IgD-negative memory B cell (primary cell): ENCODE data around the gene ACTN1. TPM values are rescaled to one million over a fixed set of nuclear protein-coding genes. Genes with fewer than 3 reads are reported as not detected.

Experiments
- H3K27ac Mint-ChIP-seq, 3 donors: one replicate each; pipeline ENCODE4 v1.8.0; 2020 to 2022; ENCODE audit warnings: mild to moderate bottlenecking in 3 of 3, mixed read lengths in 3 of 3, moderate library complexity in 1 of 3
- H3K27me3 Mint-ChIP-seq: one replicate; pipeline ENCODE4 v1.8.0; 2021; ENCODE audit warnings: mixed read lengths
- H3K36me3 Mint-ChIP-seq: one replicate; pipeline ENCODE4 v1.8.0; 2020; ENCODE audit warnings: mild to moderate bottlenecking, mixed read lengths
- H3K4me1 Mint-ChIP-seq, 3 donors: one replicate each; pipeline ENCODE4 v1.8.0; 2020 to 2022; ENCODE audit warnings: mixed read lengths in 3 of 3, mild to moderate bottlenecking in 1 of 3
- H3K4me3 Mint-ChIP-seq, 4 donors: one replicate each; pipeline ENCODE4 v1.8.0; 2020 to 2022; ENCODE audit warnings: mild to moderate bottlenecking in 4 of 4, mixed read lengths in 4 of 4, moderate library complexity in 3 of 4
- H3K9me3 Mint-ChIP-seq, 3 donors: one replicate each; pipeline ENCODE4 v1.8.0; 2020 to 2021; ENCODE audit warnings: mixed read lengths in 3 of 3, mild to moderate bottlenecking in 1 of 3
- polyA plus RNA-seq: library from polyadenylated mRNA; unstranded; fragments of 300-500 nt; fragmentation: Illumina TruSeq; gene quantifications from one replicate; pipeline ENCODE4 v1.2.3, GENCODE V29; 2021

ACTN1 gene
- polyA plus RNA-seq, 1 donor from 2014 or later, result 4.2 TPM

DNA sequence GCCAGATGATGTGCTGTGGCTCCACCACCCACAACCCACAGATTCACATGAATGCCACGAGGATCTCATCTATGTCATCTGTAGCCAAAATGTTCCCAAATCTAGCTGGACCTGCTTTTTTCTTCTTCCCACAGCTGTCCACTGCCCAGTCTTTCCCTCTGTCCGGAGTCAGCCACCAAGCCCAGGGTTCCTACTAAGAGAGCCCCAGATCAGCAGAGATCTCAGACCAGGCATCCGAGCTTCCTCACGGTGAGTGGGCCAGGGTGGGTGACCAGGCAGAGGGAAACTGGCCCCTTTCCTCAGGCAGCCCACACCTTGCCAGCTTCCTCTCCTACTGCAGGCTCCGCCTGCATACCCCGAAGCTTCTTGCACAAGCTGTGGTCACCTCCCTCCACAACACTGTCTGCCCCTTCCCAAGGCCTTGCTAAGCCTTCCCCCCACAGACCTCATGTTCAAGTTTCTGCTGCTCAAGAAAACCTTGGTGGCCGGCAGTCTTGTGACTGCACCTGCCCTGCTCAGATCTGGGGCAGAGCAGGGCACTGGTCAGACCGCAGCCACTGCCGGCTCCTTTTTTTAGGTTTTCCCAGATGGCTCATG is 81.4 kb downstream of the ACTN1 start:
- H3K4me3 Mint-ChIP-seq, result no peak overlapping the region
- no peak overlapping the region for H3K27ac Mint-ChIP-seq
- no peaks in the 10 kb centered on the region for H3K4me1 Mint-ChIP-seq
- H3K36me3 Mint-ChIP-seq, result peaks cover 5% of the 10 kb centered on the region
- peaks cover 0 to 4% (median 0%) of the 10 kb centered on the region in 3 donors for H3K9me3 Mint-ChIP-seq
- peaks cover 20% of the 10 kb centered on the region for H3K27me3 Mint-ChIP-seq

DNA sequence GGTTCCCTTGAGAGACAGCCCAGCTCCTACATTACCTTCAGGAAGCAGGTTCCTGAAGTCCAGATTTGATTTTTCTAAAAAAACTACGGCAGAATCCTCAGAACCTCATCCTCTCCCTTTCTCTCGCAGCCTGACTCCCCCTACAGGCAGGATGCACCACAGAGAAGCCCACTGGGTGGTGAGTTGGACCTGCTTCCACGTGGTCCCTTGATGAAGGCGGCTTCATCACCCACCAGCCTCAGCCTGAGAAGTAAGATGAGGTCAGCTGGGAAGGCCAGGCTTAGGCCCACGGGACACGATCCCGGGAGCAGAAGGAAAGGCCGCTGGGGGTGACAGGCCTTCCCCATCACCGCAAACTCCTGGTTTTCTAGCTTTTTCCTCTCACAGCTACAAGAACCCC is 83.0 kb downstream of the ACTN1 start:
- Mint-ChIP-seq H3K36me3 (peaks cover 5% of the 10 kb centered on the region), H3K27me3 (peaks cover 17% of the 10 kb centered on the region), H3K4me1 (no peaks in the 10 kb centered on the region), H3K27ac (no peak overlapping the region), H3K4me3 (no peak overlapping the region), H3K9me3 (peaks cover 0 to 4% (median 0%) of the 10 kb centered on the region in 3 donors)

DNA sequence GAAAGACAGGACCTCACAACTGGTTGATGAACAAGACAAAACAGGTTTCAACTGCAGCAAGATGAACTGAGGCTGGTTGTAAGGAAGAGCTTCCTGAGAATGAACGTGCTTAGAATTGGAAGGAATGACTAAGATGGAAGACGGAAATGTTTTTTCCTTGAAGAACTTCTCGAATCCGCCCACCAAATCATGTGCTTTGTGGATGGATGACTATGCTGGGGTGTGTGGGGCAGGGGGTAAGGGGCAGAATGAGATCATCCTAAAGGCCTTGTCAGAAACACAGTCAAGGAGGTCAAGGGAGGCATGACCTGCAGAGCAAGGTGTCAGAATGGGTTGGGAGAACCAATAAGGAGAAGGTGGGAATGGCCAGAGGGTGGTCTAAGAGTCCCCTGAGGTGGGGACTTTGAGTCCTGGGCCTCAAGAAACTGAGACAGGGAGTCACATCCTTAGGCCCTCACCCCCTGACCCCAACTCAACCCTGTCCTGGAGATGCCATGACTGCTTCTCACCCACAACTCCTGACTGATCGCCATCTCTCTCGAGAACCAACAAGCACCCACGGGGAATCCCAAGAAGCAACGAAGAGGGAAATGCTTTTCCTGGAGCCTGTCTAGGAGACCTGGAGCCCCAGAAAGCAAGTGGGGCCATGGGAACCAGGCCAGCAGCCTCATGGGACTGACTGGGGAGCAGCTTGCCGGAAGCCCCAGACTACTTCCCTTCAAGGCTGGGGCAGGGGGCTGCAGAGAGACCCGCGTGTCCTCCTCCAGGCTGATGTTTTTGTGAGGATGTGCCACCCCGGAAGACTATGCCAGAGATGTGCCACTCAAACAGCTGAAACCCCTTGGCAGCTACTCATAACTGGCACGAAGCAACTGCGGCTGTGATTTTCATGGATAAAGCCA is 84.0 kb downstream of the ACTN1 start:
- Mint-ChIP-seq H3K9me3 (no peaks in the 10 kb centered on the region), H3K36me3 (peaks cover 3% of the 10 kb centered on the region), H3K4me3 (no peak overlapping the region), H3K27me3 (peaks cover 13% of the 10 kb centered on the region), H3K27ac (peak overlapping the region in 1 of 3 donors; percentile 19), H3K4me1 (no peaks in the 10 kb centered on the region)

DNA sequence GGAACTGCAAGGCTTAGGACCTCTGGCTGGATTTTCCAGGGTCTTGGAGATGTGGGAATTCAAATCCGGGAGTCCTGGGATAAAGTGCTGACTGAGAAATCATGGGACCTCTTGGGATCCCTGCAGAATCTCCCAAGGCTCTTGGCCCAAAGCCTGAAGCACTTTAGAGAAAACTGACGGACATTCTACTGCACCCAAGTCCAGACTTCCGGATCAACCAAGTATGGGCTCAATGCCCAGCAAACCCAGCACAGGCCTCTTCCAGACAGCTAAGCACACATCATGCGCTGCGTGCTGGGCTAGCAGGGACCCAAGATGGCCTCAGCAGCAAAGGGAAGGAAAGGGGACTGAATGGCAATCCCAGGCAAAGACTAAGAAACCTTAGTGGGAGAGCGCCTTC is 85.0 kb downstream of the ACTN1 start:
- Mint-ChIP-seq H3K4me1 (no peaks in the 10 kb centered on the region), H3K27me3 (peaks cover 13% of the 10 kb centered on the region), H3K36me3 (peaks cover 3% of the 10 kb centered on the region), H3K4me3 (no peak overlapping the region), H3K27ac (no peak overlapping the region), H3K9me3 (no peaks in the 10 kb centered on the region)

DNA sequence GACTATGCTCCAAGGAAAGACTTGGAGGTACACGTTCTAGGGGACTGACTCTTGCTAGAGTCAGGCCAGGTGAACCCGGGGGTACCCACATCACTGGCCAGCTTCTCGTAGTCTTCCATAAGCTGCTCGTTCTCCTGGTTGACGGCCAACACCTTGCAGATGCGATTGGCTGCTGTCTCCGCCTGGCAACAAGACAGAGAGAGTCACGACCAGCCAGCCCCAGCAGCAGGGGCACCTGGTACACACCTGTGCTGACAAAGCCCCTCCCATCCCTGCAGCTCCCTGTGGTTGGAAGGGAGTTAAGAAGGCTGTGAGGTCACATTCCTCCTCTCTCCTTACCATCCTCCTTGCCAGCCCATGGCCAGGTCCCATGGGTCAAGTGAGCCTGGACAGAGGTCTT is 85.5 kb downstream of the ACTN1 start:
- Mint-ChIP-seq H3K36me3 (peaks cover 3% of the 10 kb centered on the region), H3K4me1 (no peaks in the 10 kb centered on the region), H3K27me3 (peaks cover 12% of the 10 kb centered on the region), H3K9me3 (no peaks in the 10 kb centered on the region), H3K4me3 (no peak overlapping the region), H3K27ac (no peak overlapping the region)

DNA sequence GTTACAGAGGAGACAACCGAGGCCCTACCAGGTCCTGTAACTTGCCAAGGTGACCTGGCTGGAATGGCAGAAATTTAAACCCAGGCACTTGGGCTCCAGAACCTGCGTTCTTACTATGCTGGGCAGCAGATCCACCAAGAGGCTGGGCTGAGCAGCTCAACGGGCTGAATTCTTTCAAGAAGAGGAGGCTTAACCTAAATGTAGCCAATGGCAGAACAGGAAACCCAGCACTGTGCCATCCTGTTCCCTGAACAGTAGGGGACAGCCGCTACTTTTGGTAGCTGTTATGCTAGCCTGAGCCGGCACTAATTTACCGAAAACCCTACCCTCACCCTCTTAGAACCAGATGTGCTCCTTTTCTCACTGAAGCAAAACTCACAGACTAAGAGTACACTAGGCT is 86.1 kb downstream of the ACTN1 start:
- peaks cover 6% of the 10 kb centered on the region for H3K27me3 Mint-ChIP-seq
- no peak overlapping the region for H3K4me3 Mint-ChIP-seq
- H3K9me3 Mint-ChIP-seq, result no peaks in the 10 kb centered on the region
- H3K27ac Mint-ChIP-seq, result peak overlapping the region in 1 of 3 donors; percentile 57
- H3K36me3 Mint-ChIP-seq, result no peaks in the 10 kb centered on the region
- no peaks in the 10 kb centered on the region for H3K4me1 Mint-ChIP-seq

DNA sequence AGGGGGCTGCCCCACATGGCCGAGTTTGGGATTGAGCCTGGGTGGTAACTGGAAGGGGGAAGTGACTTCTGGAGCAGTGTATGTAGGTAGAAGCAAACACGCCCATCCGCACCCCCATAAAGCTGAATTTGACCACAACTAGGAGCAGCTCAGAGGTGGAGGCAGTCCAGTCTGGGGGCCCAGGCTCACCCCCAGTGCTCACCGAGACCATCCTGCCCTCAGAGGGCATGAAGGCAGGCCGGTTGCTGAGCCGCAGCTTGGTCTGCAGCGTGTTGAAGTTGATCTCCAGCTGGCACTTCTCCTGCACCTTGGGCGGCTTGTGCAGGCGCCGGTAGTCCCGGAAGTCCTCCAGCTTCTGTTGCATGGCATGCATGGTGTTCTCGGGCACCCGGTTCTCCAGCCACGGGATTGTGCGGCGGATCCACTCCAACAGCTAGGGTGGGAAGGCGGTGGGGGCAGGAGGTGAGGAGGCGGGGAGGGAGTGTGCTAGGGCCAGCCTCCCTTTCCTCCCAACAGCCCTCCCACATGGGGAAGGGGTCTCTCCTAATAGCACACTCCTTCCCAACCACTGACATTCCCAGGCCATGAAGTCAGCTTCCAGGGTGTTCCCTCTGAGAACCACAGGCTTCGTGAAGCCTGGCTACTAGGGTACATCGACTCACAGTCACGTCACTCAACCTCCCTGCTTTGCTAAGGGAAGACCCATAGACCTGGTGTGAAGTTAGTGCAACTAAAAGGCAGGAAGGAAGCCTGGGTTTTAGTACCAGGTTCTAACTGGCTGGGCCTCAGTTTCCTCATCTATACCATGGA is 87.0 kb downstream of the ACTN1 start:
- Mint-ChIP-seq H3K9me3 (no peaks in the 10 kb centered on the region), H3K4me3 (no peak overlapping the region), H3K4me1 (no peaks in the 10 kb centered on the region), H3K27ac (no peak overlapping the region), H3K36me3 (no peaks in the 10 kb centered on the region), H3K27me3 (peaks cover 1% of the 10 kb centered on the region)

DNA sequence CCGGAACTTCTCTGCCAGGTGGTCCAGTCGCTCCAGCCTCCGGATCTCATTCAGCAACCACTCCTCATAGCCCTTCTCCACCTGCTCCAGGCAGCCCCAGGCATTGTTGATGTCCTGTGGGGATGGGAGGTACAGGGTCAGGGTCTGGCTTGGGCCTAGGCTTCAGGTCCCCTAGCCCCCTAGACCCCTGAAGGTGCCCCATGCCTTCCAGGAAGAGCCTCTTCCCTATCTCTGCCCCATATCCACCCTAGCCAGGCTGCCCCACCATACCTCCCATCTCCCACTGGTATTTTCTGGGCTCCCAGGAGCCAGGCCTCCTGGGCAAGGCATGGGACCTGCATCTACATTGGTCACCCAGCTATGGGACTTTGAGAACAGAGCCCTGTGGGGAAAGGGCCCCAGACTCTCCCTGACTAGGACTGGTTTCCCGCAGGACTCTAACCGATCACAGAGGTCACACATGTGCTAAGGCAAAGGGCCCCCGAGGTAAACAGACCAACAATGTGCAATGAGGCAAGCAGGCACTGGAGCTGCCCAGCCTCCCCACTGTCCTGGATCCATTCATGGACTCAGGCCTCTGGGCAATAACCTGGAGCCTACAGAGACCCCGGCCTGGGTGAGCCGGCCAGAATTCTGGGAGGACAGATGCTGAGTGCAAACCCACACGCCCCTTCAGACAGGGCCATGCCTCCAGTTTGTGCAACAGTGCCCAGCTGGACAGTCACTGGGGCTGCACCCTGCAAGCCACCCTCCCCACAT is 88.8 kb downstream of the ACTN1 start:
- no peaks in the 10 kb centered on the region for H3K9me3 Mint-ChIP-seq
- H3K27ac Mint-ChIP-seq, result peak overlapping the region in 1 of 3 donors; percentile 45
- no peaks in the 10 kb centered on the region for H3K4me1 Mint-ChIP-seq
- no peaks in the 10 kb centered on the region for H3K36me3 Mint-ChIP-seq
- H3K27me3 Mint-ChIP-seq, result peaks cover 1% of the 10 kb centered on the region
- peak overlapping the region in 1 of 4 donors; percentile 51 for H3K4me3 Mint-ChIP-seq

DNA sequence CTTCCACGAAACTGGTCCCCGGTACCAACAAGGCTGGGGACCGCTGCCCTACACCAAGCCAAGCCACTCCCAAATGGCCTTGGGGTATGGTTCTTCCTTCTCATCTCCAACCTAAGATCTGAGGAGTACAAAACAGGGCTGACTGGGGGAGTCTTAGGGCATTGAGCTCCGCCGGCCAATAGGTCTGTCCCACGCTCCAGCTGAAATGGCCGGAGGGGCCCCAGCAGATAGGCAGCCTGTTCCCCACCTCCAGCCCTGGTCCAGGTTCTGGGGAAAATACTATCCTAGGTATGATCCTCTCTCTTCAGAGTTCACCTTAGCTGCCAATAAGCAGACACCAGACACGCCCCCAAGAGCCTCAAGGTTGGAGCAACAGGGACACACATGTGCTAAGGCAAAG is 90.2 kb downstream of the ACTN1 start:
- H3K27ac Mint-ChIP-seq, result no peak overlapping the region
- no peak overlapping the region for H3K4me3 Mint-ChIP-seq
- H3K27me3 Mint-ChIP-seq, result no peaks in the 10 kb centered on the region
- H3K9me3 Mint-ChIP-seq, result peaks cover 0 to 1% (median 0%) of the 10 kb centered on the region in 3 donors
- no peaks in the 10 kb centered on the region for H3K4me1 Mint-ChIP-seq
- no peaks in the 10 kb centered on the region for H3K36me3 Mint-ChIP-seq

DNA sequence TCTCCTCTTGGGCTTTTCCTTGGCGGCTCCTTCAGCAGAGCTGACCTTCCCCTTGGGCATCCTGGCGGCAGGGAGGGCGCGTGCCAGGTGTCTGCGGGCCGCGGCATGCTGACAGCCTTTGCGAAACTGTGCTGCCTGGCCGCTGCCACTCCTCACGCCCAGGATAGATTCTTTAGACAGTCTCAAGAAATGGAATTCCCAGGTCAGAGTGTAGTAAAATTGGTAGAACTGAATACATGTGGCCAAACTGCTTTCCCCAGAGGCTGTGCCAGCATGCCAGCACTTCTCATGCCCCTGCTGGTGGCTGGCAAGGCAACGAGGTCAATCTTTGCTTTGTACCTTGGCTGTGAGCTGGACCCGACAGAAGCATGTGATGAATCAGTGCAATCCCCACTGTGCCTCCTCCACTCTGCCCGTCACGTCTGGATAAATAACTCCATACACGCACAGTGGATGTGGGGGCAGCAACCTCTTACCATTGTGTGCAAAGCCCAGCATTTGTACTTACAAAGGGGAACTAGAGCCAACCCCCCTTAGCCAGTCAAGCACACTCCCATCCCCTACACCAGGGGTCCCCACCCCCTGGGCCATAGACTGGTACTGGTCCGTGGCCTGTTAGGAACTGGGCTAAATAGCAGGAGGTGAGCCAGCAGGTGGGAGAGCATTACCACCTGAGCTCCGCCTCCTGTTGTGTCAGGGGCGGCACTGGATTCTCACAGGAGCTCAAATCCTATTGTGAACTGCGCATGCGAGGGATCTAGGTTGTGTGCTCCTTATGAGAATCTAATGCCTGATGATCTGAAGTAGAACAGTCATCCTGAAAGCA is 90.9 kb downstream of the ACTN1 start:
- no peaks in the 10 kb centered on the region for H3K36me3 Mint-ChIP-seq
- no peak overlapping the region for H3K27ac Mint-ChIP-seq
- peaks cover 0 to 1% (median 0%) of the 10 kb centered on the region in 3 donors for H3K9me3 Mint-ChIP-seq
- no peaks in the 10 kb centered on the region for H3K4me1 Mint-ChIP-seq
- no peaks in the 10 kb centered on the region for H3K27me3 Mint-ChIP-seq
- H3K4me3 Mint-ChIP-seq, result no peak overlapping the region

DNA sequence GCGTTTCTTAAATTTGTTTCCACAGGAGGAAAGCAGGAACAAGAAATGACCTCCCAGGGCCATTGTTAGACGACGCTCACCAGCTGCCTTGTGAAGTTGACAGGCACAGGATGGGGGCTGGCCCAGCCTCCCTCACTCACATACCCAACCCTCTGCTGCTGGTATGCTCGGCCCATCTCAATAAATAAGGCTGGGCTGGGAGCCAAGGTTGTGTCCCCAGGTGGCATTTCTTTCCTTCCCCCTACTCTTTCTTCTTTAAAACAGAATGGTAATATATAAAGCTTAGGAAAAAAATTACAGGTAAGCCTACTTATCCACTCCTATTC is 93.0 kb downstream of the ACTN1 start:
- Mint-ChIP-seq H3K4me3 (no peak overlapping the region), H3K27ac (no peak overlapping the region), H3K9me3 (peaks cover 0 to 1% (median 0%) of the 10 kb centered on the region in 3 donors), H3K4me1 (no peaks in the 10 kb centered on the region), H3K27me3 (no peaks in the 10 kb centered on the region), H3K36me3 (no peaks in the 10 kb centered on the region)

DNA sequence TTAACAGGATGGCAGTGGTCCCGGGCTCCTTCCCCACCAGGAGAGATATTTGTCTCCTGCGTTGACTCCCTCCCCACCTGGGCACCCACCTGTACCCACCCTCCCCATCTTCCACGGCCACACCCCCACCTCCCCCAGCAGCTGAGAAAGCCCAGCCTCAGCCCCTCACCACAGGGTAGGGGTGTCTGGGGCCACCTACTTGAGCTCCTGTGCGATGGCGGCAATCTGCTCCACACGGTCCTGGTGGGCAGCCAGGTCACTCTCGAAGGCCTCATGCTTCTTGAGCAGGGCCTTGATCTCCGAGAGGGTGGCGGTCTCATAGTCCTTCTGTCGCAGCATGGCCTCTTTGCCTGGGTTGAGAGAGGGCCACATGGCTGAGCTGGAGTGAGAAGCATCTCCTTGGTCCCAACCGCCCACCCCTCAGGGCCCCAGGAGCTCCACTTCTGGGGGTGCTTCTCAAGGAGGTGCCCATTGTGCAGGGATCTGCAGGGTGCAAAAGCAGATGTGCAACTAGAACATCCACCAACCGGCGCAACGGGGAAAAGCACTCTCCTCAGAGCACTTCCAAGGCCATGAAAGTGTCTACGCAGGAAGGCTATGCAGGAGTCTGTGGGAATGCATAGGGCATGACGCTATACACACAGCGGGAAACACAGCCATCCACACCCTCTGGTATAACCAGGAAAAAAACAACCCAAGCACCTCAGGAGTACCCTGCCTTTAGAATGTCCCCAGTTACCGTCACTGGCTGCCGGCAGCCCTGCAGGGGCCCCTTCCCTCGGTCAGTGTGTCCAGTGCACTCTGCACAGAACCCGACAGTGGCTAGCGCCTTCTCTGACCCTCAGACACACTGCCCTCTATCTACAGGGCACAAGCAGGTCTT is 93.6 kb downstream of the ACTN1 start:
- Mint-ChIP-seq H3K27ac (no peak overlapping the region), H3K36me3 (no peaks in the 10 kb centered on the region), H3K4me1 (no peaks in the 10 kb centered on the region), H3K4me3 (no peak overlapping the region), H3K9me3 (peaks cover 0 to 1% (median 0%) of the 10 kb centered on the region in 3 donors), H3K27me3 (no peaks in the 10 kb centered on the region)
